Hepatocyte (in vitro differentiated cells): ENCODE data around the gene NBAS.

Experiments
- EZH2 ChIP-seq: fragments of 200-600 bp; sonication (generic); IDR thresholded peaks from 2 replicates; pipeline ENCODE4 v1.6.1; 2016; ENCODE audit warnings: antibody characterized with exemption, mild to moderate bottlenecking, borderline replicate concordance
- EZH2phosphoT487 ChIP-seq: fragments of 200-600 bp; sonication (generic); IDR thresholded peaks from one replicate; pipeline ENCODE4 v1.6.1; 2018; ENCODE audit warnings: antibody characterized with exemption, mild to moderate bottlenecking, low read depth, moderate library complexity; ENCODE audit not compliant: unreplicated experiment, severe bottlenecking

GRCh38 chr2:15241201-15241600, 319.9 kb downstream of the NBAS start:
- TF ChIP-seq EZH2phosphoT487 (no peak), EZH2 (no peak)
